Lower lobe of right lung (tissue), 2 donors: Measurements from ENCODE around the gene PYHIN1. TPM values are rescaled to one million over a fixed set of nuclear protein-coding genes. Genes with fewer than 3 reads are reported as not detected.

Experiments used
- ATAC-seq, 2 donors: fragments of 200-7000 bp; cut with Tn5 transposase; one replicate each; pipeline ENCODE4 v1.9.1; 2020 to 2022; ENCODE audit warnings: mild to moderate bottlenecking in 2 of 2, moderate library complexity in 2 of 2
- DNase-seq: peaks from one replicate; pipeline ENCODE4 v3.0.0-alpha.2; 2020
- H3K27ac ChIP-seq: fragments of 200-600 bp; one replicate; pipeline ENCODE4 v1.8.0; 2022
- H3K27me3 ChIP-seq: fragments of 200-600 bp; one replicate; pipeline ENCODE4 v1.8.0; 2022; ENCODE audit warnings: low read depth
- H3K36me3 ChIP-seq: fragments of 200-600 bp; one replicate; pipeline ENCODE4 v1.8.0; 2022; ENCODE audit warnings: mild to moderate bottlenecking
- H3K4me1 ChIP-seq: fragments of 200-600 bp; one replicate; pipeline ENCODE4 v1.8.0; 2022
- H3K4me3 ChIP-seq: fragments of 200-600 bp; one replicate; pipeline ENCODE4 v1.8.0; 2022; ENCODE audit warnings: mild to moderate bottlenecking
- H3K9me3 ChIP-seq: fragments of 200-600 bp; one replicate; pipeline ENCODE4 v1.8.0; 2022
- intact Hi-C: fragments of 100-400 bp; cut with DNase I; formaldehyde crosslinking; loops from one replicate; pipeline ENCODE4 v1.11.0; 2022
- total RNA-seq: library from RNA; stranded (reverse); fragmentation: NEBNext Ultra II Directional; extraction: Animal tissue kit (Norgen Biotek cat#: 25700); gene quantifications from one replicate; pipeline ENCODE4 v1.2.1, GENCODE V29; 2021
- TF ChIP-seq, protein P1 (sequence below): fragments of 200-600 bp; IDR thresholded peaks from one replicate; pipeline ENCODE4 v1.8.0; 2022; ENCODE audit warnings: antibody characterized with exemption, mild to moderate bottlenecking
- donor health status: DM: no; HTN: yes; CAD: no; lungs with severe emphysema.

PYHIN1 gene
- total RNA-seq, 1 donor from 2014 or later, result 3.9 TPM

DNA sequence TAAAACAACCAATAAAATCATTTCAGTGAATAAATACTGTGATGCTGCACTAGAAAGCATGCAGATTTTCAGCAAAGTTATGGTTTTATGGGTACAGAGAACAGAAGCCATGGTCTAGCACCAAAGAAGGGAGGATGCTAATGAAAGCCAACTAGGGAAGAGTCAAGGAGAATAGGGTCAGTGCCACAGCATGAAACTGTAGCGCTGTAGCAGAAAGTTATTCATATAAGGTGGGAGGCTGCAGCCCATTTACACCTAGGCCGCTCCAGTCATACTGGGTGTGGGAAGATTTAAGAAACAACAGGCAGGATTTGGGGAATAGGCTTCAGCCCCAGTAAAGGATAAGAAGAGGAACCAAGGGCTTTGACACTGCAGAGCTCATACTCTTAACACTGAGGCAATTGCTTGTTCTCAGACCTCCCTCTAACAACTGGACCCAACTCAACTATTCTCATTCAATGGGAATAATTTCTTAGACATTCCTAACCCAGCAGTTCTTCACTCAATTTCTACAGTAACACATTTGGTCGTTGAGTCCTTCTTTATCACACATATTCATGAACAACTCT is 82.7 kb downstream of the PYHIN1 start:
- Histone ChIP-seq H3K4me1 (peaks cover 56% of the 10 kb centered on the region), H3K27ac (peak overlapping the region; percentile 80), H3K36me3 (peaks cover 46% of the 10 kb centered on the region), H3K9me3 (no peaks in the 10 kb centered on the region), H3K4me3 (peak overlapping the region; percentile 69), H3K27me3 (no peaks in the 10 kb centered on the region)
- no peak for ATAC-seq
- intact Hi-C loops, result no loop called here
- TF ChIP-seq, protein P1, sequence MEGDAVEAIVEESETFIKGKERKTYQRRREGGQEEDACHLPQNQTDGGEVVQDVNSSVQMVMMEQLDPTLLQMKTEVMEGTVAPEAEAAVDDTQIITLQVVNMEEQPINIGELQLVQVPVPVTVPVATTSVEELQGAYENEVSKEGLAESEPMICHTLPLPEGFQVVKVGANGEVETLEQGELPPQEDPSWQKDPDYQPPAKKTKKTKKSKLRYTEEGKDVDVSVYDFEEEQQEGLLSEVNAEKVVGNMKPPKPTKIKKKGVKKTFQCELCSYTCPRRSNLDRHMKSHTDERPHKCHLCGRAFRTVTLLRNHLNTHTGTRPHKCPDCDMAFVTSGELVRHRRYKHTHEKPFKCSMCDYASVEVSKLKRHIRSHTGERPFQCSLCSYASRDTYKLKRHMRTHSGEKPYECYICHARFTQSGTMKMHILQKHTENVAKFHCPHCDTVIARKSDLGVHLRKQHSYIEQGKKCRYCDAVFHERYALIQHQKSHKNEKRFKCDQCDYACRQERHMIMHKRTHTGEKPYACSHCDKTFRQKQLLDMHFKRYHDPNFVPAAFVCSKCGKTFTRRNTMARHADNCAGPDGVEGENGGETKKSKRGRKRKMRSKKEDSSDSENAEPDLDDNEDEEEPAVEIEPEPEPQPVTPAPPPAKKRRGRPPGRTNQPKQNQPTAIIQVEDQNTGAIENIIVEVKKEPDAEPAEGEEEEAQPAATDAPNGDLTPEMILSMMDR, result no peak
- no peak for DNase-seq

DNA sequence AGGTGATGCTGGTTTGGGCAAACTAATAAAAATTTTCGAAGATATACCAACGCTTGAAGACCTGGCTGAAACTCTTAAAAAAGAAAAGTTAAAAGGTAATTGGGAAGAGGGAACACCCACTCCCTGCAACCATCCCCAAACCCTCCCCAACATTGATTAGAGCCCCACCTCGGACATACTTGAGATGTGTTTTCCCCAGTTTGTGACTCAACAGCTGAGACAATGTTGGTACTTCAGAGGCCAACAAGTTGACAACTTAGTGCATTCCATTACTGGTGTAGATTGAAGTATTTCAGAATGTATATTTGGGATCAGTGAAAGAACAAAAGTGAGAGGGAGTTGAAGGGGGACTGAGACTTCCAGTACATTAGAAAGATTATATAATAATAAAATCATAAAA is 83.5 kb downstream of the PYHIN1 start:
- peaks cover 56% of the 10 kb centered on the region for H3K4me1 ChIP-seq
- DNase-seq (no peak), ATAC-seq (no peak)
- H3K4me3 ChIP-seq, result peak overlapping the region; percentile 19
- no peaks in the 10 kb centered on the region for H3K9me3 ChIP-seq
- peak overlapping the region; percentile 31 for H3K27ac ChIP-seq
- TF ChIP-seq, protein P1, result no peak
- no peaks in the 10 kb centered on the region for H3K27me3 ChIP-seq
- peaks cover 53% of the 10 kb centered on the region for H3K36me3 ChIP-seq
- intact Hi-C loops, result no loop called here

DNA sequence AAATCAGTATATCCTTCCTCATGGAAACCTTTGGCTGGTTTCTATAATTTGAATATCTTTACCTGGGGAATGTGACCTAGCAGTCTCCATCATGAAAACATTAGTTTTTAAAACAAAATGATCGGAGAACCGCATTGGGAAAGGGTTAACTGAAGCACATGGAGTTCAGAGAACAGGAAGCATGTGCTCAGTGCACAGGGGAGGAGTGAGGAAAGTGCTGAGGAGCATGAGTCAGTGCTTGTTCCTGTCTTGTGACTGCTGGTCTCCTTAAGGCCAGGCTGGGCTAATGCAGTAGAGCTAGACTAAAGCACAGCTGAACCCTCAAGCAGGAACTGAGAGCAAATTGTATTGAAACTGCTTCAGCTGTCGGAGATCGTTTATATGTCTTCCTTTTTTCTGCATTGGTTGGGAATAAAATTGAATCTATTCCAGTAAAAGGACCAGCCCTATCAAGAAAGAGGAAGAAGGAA is 84.1 kb downstream of the PYHIN1 start:
- ATAC-seq (peak; percentile 93 to 98), DNase-seq (peak; percentile 70)
- Histone ChIP-seq H3K27ac (peak overlapping the region; percentile 31), H3K36me3 (peaks cover 60% of the 10 kb centered on the region), H3K9me3 (no peaks in the 10 kb centered on the region), H3K4me3 (peak overlapping the region; percentile 19), H3K4me1 (peaks cover 59% of the 10 kb centered on the region), H3K27me3 (no peaks in the 10 kb centered on the region)
- intact Hi-C loops, result no loop called here
- TF ChIP-seq, protein P1, result no peak

DNA sequence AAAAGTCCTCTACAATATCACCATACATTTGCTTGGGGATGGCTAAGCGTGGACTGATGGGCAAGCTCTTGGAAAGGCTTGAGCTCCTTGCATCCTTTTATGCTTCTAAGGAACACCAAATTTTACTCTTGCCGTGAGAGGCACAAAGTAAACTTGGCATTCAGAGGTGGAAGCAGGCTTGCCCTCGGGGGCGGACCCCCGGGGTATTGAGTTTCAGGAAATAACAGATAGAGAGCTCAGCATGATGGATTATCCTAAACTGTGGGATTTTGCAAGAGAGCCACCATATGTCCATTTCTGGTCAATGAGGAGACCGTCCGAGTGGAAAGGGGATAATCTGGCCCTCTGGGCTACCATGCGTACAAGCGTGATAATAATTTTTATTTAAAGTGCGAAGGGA is 92.4 kb downstream of the PYHIN1 start:
- Histone ChIP-seq H3K4me1 (peaks cover 29% of the 10 kb centered on the region), H3K36me3 (peaks cover 71% of the 10 kb centered on the region)

DNA sequence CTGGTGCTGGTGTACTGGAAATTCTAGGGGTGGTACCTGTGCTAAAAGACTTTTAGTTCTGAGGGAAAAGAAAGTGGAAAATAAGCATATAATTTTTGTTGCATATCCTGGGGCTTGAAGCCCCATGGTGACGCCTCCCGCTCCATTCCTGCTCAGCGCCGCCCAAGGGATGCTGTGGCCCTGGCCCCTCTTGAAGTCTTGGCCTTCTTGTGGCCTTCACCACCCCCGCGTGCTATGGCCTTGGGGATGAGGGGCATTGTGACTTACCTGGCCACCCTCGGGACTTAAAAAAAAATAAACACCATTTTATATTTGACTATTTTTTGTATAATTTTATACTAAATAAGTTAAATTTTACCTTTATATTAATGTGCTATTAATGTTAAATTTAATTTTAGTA is 93.7 kb downstream of the PYHIN1 start:
- H3K27me3 ChIP-seq, result no peaks in the 10 kb centered on the region
- H3K4me1 ChIP-seq, result peaks cover 30% of the 10 kb centered on the region
- TF ChIP-seq, protein P1, result no peak
- H3K4me3 ChIP-seq, result no peak overlapping the region
- no peaks in the 10 kb centered on the region for H3K9me3 ChIP-seq
- peaks cover 69% of the 10 kb centered on the region for H3K36me3 ChIP-seq
- H3K27ac ChIP-seq, result no peak overlapping the region
- intact Hi-C loops, result no loop called here
- DNase-seq (no peak), ATAC-seq (no peak)

More for the DNA sequence above, 92.4 kb downstream of the PYHIN1 start:
- intact Hi-C loops, result no loop called here
- no peaks in the 10 kb centered on the region for H3K27me3 ChIP-seq
- no peak for DNase-seq
- no peak overlapping the region for H3K4me3 ChIP-seq
- no peaks in the 10 kb centered on the region for H3K9me3 ChIP-seq
- no peak for ATAC-seq
- TF ChIP-seq, protein P1, result no peak
- no peak overlapping the region for H3K27ac ChIP-seq

Other genes starting within 250 kb of the PYHIN1 start
- gene SPTA1, start 244.8 kb upstream of the PYHIN1 start, total RNA-seq, result 0.50 TPM
- not detected for gene OR6K2, start 230.9 kb upstream of the PYHIN1 start, total RNA-seq
- 2.2 TPM for gene OR6K3, start 210.8 kb upstream of the PYHIN1 start, total RNA-seq
- gene OR6K6, start 176.8 kb upstream of the PYHIN1 start, total RNA-seq, result not detected
- gene OR6N1, start 159.4 kb upstream of the PYHIN1 start, total RNA-seq, result 2.3 TPM
- gene OR6N2, start 150.3 kb upstream of the PYHIN1 start, total RNA-seq, result 0.30 TPM
- 84.3 TPM for gene MNDA, start 100.2 kb upstream of the PYHIN1 start, total RNA-seq
- gene IFI16, start 78.4 kb downstream of the PYHIN1 start, total RNA-seq, result 102 TPM
- gene AIM2, start 145.2 kb downstream of the PYHIN1 start, total RNA-seq, result 2.4 TPM
- gene CADM3, start 240.1 kb downstream of the PYHIN1 start, total RNA-seq, result 8.8 TPM